KBM-7 (cell line): ENCODE measurements around the gene GPR157.

Experiments
- DNase-seq: peaks from one replicate; pipeline ENCODE4 v3.0.0-alpha.2; 2015
- in situ Hi-C: fragments of 300-500 bp; cut with MboI; formaldehyde crosslinking; loops from 2 replicates; pipeline ENCODE4 v1.14.3; 2020; ENCODE audit warnings: low sequenced_read_pairs, low pct_unique_long_range_greater_than_20kb, mixed read lengths

GPR157 gene

GRCh38 chr1:9075022-9075421 lies 53.9 kb downstream of the GPR157 start:
- peak; percentile 68 for DNase-seq
- in situ Hi-C loops: no loop called here

DNA sequence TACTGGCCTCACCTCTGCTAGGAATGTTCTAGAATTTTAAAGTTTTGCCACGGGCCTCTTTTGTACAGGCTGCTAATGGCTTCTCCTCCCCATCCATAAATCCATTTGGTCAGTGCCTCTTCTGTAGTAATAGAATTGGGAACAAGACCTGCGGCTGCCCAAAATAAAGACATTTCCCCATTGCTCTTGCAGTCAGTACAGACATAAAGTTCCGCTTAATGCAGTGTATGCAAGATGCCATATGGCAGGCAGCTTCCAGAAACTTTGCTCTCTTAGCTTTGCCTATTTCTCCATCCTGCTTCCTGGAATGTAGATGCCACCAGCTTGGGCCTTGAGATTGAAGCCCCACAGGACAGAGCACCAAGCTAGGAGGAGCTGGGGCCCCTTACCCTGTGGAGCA lies 55.8 kb downstream of the GPR157 start:
- in situ Hi-C loops: no loop called here
- DNase-seq: no peak

DNA sequence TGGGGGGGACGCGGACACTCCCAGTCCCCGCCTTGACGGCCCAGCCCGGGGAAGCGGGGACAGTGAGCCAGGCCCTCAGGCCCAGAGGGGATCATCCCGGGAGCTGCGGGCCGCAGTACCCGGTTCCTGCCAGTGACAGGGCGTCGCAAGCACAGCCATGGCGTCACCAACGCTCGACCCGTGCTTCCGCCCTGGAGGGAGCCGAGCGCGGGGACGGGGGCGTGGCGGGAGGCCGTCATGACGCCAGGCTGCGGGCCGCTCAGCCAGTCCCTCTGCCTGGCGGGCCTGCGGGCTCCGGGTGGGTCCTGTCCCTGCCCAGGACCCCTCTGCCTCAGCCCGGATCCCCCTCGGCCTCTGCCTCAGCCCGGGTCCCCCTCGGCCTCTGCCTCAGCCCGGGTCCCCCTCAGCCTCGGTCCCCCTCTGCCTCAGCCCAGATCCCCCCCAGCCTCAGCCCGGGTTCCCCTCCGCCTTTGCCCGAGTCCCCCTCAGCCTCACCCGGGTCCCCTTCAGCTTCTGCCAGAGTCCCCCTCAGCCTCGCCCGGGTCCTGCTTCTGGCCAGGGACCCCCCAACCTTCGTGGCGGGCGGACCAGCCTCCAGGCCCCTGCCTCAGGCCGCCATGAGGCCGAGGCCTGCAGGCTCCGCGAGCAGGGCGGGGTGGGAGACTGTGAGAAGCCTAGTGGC lies 57.2 kb downstream of the GPR157 start:
- no peak for DNase-seq
- in situ Hi-C loops: no loop called here

DNA sequence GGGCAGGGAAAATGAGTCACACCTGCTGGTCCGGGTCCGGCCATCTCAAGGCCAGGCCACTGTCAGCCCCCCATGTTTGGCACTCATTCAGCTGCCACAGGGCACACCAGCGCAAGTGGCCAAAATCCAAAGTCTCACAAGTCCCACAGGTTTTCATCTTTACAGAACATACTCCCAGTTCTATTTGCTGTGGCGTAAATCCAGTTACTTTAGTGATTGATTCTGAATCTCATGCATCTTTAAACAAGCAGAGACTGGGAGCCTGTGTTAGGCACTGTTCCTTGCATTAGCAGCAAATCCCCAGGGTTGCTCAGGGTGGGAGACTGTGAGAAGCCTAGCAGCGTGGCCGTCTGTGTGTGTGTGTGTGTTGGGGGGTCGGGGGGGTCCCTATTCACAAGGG lies 58.4 kb downstream of the GPR157 start:
- in situ Hi-C loops: no loop called here
- DNase-seq: no peak

DNA sequence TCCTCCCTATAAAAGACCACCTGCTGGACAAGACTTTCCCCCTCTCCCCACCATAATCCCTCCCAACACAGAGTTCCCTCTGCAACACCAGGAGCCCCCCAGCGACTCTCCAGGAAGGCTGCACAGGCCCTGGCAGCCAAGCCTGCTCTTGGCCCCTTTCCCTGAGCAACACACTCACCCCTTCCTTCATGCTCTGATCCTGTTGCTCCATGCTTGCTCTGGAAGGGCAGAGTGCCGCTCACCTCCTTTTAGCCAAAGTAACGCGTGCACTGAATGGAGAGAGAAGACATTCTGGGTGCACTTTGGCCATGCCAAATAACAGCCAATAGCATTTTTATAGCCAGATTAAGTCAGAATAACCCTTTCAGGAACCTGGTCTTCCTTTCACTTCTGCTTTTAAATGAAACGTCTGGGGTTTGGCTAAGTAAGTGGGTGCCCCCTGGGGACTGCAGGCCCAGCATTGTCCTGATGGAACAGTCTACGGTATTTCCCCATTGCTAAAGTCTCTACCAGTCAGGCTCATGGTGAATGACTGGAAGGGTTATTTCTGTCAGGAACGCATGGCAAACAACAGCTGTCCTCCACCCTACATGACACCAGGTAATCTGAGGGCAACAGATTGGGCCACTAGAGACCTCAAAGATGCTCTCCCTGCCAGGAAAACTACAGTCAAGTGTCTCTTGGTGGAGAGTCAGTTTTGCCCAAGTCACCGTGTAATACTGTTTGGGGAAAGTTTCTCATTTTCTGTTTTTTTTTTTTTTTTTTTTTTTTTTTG lies 59.4 kb downstream of the GPR157 start, which contains the start of gene SLC2A5:
Gene SLC2A5 (minus strand): TSS at position 310 of the 775 bp plus-strand sequence. CDS start 99 bp downstream, at position 211.
- peak; percentile 91 for DNase-seq

GRCh38 chr1:9068981-9069325 lies 59.9 kb downstream of the GPR157 start:
- in situ Hi-C loops: no loop called here
- no peak for DNase-seq

More for the DNA sequence above, 59.4 kb downstream of the GPR157 start, which contains the start of gene SLC2A5:
- in situ Hi-C loops: no loop called here

- no peak for DNase-seq
- in situ Hi-C loops: no loop called here
Observed at GRCh38 chr1:9066945-9067807, 61.7 kb downstream of the GPR157 start.

- DNase-seq: no peak
- in situ Hi-C loops: no loop called here
Observed at GRCh38 chr1:9065213-9065751, 63.6 kb downstream of the GPR157 start.

GRCh38 chr1:9062846-9063245 lies 66.1 kb downstream of the GPR157 start:
- in situ Hi-C loops: no loop called here
- no peak for DNase-seq

DNA sequence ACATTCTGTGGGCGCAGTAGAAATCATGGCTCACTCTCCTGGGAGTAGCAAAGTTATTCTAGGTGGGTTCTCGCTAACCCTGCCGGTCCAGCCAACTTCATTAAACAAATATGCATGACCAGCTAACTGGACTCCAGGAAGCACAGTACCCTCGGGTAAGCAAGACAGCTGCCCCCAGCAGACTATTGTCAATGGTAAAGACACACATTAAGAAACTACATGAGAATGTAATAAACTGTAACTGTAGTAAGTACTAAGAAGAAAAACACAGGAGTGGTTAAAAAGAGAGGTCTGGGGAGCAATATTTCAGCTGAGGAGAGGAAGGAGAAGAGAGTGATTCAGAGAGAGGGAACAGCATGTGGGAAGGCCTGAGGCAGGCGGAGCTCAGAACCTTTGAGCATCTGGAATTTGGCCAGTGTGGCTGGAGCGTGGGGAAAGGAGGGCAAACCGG lies 66.9 kb downstream of the GPR157 start:
- no peak for DNase-seq
- in situ Hi-C loops: no loop called here

DNA sequence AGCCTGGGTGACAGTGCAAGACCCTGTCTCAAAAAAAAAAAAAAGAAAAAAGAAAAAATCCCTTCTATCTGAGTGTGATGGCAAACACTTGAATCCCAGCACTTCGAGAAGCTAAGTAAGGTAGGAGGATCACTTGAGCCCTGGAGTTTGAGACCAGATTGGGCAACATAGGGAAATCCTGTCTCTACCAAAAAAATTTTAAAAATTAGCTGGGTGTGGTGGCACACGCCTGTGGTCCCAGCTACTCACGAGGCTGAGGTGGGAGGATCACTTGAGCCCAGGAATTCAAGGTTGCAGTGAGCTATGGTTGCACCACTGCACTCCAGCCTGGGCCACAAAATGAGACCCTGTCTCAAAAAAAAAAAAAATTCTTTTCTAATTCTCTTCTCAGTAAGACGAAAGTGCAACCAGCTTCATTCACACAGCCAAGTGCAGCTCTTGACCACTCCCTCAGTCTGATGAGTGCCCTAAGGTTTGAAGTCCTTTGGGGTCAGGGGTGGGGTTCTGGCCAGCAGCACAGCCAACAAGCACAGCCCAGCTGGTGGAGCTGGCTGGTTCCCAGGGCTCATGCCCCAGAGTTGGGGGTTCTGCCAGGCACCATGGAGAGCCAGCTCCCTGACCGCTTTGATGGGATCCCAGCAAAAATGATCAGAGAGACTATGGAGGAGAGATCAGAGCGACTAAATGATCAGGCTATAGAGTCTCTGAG lies 67.5 kb downstream of the GPR157 start:
- DNase-seq: no peak
- in situ Hi-C loops: no loop called here

- DNase-seq: no peak
- in situ Hi-C loops: no loop called here
Observed at GRCh38 chr1:9059891-9060744, 68.8 kb downstream of the GPR157 start.

- no peak for DNase-seq
- in situ Hi-C loops: no loop called here
Observed at GRCh38 chr1:9058465-9058864, 70.4 kb downstream of the GPR157 start.

DNA sequence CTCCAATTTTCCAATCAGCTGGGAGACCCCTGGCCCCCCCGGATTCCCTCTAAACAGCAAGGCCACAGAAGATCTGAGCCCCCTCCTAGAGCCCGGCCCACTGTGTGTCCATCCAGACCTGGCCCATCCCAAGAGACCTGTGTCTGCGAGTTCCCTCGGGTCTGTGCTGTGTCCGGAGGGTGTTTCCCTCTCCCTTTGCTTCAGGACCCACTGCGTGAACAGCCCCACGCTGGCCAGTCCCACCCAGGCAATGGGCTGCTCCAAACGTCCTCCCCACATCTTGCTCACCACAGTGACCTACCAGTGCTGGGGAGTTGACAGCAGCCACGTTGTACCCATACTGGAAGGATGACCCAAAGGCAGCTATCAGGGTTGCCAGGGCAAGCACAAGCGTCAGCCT lies 71.1 kb downstream of the GPR157 start:
- in situ Hi-C loops: no loop called here
- no peak for DNase-seq

DNA sequence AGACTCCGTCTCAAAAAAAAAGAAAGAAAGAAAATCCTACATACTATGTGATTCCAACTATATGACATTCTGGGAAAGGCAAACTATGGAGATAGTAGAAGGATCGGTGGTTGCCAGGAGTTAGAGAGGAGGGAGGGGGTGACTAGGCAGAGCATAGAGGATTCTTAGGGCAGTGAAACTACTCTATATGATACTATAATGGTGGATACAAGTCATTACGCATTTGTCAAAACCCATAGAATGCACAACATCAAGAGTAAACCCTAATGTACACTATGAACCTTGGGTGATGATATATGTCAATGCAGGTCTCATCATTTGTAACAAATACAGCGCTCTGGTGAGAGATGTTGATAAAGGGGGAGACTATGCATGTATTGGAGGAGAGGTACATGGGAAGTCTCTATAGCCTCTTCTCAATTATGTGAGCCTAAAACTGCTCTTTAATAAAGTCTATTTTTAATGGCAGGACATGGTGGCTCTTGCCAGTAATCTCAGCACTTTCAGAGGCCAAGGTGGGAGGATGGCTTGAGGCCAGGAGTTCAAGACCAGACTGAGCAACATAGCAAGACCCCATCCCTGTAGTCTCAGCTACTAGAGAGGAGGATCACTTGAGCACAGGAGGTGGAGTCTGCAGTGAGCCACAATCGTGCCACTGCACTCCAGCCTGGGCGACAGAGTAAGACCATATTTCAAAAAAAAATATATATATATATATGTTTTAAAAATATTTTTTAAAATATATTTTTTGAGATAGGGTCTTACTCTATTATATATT lies 76.4 kb downstream of the GPR157 start:
- in situ Hi-C loops: no loop called here

DNA sequence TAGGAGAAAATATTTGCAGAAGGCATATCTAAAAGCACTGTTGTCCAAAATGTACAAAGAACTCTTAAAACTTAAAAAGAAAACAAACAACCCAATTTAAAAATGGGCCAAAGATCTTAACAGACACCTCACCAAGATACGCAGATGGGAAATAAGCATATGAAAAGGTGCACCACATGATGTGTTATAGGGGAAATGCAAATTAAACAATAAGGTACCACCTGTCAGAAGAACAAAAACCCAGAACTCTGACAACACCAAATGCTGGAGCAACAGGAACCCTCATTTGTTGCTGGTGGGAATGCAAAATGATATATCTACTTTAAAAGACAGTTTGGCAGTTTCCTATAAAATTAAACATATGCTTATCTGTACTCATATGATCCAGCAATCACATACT lies 77.5 kb downstream of the GPR157 start:
- in situ Hi-C loops: no loop called here

More for the DNA sequence above, 76.4 kb downstream of the GPR157 start:
- no peak for DNase-seq

DNA sequence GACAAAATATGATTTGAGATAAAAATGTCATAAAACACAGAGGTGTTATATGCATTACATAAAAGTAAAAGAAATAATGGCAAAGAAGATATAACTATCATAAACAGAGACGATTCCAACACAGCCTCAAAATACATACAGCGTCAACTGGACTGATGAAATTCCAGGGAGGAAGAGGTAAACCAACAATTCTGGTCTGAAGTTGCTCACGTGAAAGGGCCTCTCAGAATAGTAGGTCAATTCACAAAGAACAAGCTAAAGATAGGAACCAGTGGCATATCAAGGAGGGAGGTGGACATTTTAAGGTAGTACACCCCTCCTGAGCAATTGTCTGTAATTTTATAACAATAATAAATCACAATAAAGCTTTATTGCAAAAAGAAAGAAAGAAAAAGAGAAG lies 78.1 kb downstream of the GPR157 start:
- in situ Hi-C loops: no loop called here

More for the DNA sequence above, 77.5 kb downstream of the GPR157 start:
- no peak for DNase-seq

More for the DNA sequence above, 78.1 kb downstream of the GPR157 start:
- DNase-seq: no peak
